ENCODE results near the gene RGL1. TPM values are rescaled to one million over a fixed set of nuclear protein-coding genes. Genes with fewer than 3 reads are reported as not detected.

Gene RGL1
- total RNA-seq, 1 experiment from 2014 or later: 0.92 TPM

DNA sequence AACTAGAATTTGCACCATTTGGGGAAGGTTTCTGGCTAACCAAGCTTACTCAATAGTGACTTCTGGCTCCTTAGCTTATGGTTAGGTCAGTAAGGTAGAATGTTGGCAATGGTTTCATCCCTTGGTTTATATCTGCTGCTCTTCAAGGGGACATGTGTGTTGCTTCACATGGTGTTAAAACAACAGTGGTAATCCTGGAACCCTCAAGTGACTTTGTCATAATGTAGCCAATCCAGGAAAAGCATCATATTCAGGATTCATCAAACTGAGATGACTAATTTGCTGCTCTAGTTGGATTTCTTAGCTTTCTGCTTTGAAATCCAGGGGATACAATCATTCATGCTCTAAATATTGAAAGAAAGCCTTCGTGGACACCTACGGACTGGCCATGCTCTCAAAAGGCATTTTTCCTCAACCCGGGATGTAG is 108.7 kb downstream of the RGL1 start:
- in situ Hi-C loops (cut with HindIII; ENCODE audit: low pct_unique_long_range_greater_than_20kb, low sequenced_read_pairs) (no loop called here), intact Hi-C loops (cut with micrococcal nuclease; ENCODE audit: unreplicated experiment) (no loop called here)
- CTCF ChIA-PET: no interaction called here
- ATAC-seq (no peak), DNase-seq (ENCODE audit: low read depth, low spot score) (no peak)
- Histone ChIP-seq H3K36me3 (ENCODE audit: control insufficient read depth, insufficient read depth, low read length) (no peaks in the 10 kb centered on the region), H3K9me3 (ENCODE audit: control insufficient read depth, insufficient read depth, low read depth, low read length) (no peaks in the 10 kb centered on the region), H3K4me1 (ENCODE audit: control insufficient read depth, insufficient read depth, low read length) (0 out of 2 replicates have a peak, but pooled peaks cover 6% of the 10 kb centered on the region), H3K27me3 (ENCODE audit: control insufficient read depth, insufficient read depth, low read length) (no peaks in the 10 kb centered on the region), H3K27ac (ENCODE audit: low read length) (no peak overlapping the region), H3K4me3 (ENCODE audit: low read depth in 2 of 2, low read length in 2 of 2) (no peak overlapping the region)
- TF ChIP-seq POLR2AphosphoS5 (IDR thresholded peaks at IDR 0.05; ENCODE audit: low read depth, low read length) (no peak), SIN3A (IDR thresholded peaks at IDR 0.05; ENCODE audit: borderline replicate concordance, insufficient read depth, low read depth, low read length) (no peak), TCF7L2 (IDR thresholded peaks at IDR 0.05; ENCODE audit: low read depth, low read length) (no peak)
- TF ChIP-seq, protein P1, sequence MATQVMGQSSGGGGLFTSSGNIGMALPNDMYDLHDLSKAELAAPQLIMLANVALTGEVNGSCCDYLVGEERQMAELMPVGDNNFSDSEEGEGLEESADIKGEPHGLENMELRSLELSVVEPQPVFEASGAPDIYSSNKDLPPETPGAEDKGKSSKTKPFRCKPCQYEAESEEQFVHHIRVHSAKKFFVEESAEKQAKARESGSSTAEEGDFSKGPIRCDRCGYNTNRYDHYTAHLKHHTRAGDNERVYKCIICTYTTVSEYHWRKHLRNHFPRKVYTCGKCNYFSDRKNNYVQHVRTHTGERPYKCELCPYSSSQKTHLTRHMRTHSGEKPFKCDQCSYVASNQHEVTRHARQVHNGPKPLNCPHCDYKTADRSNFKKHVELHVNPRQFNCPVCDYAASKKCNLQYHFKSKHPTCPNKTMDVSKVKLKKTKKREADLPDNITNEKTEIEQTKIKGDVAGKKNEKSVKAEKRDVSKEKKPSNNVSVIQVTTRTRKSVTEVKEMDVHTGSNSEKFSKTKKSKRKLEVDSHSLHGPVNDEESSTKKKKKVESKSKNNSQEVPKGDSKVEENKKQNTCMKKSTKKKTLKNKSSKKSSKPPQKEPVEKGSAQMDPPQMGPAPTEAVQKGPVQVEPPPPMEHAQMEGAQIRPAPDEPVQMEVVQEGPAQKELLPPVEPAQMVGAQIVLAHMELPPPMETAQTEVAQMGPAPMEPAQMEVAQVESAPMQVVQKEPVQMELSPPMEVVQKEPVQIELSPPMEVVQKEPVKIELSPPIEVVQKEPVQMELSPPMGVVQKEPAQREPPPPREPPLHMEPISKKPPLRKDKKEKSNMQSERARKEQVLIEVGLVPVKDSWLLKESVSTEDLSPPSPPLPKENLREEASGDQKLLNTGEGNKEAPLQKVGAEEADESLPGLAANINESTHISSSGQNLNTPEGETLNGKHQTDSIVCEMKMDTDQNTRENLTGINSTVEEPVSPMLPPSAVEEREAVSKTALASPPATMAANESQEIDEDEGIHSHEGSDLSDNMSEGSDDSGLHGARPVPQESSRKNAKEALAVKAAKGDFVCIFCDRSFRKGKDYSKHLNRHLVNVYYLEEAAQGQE (IDR thresholded peaks at IDR 0.05; ENCODE audit: insufficient read depth in 1 of 2, low read depth in 2 of 2, low read length in 1 of 2): no peak
- TF ChIP-seq, protein P2, sequence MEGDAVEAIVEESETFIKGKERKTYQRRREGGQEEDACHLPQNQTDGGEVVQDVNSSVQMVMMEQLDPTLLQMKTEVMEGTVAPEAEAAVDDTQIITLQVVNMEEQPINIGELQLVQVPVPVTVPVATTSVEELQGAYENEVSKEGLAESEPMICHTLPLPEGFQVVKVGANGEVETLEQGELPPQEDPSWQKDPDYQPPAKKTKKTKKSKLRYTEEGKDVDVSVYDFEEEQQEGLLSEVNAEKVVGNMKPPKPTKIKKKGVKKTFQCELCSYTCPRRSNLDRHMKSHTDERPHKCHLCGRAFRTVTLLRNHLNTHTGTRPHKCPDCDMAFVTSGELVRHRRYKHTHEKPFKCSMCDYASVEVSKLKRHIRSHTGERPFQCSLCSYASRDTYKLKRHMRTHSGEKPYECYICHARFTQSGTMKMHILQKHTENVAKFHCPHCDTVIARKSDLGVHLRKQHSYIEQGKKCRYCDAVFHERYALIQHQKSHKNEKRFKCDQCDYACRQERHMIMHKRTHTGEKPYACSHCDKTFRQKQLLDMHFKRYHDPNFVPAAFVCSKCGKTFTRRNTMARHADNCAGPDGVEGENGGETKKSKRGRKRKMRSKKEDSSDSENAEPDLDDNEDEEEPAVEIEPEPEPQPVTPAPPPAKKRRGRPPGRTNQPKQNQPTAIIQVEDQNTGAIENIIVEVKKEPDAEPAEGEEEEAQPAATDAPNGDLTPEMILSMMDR (IDR thresholded peaks at IDR 0.05): no peak
- POLR2A ChIA-PET: no interaction called here
- BruUV-seq (replicated peaks): no TSS peak

DNA sequence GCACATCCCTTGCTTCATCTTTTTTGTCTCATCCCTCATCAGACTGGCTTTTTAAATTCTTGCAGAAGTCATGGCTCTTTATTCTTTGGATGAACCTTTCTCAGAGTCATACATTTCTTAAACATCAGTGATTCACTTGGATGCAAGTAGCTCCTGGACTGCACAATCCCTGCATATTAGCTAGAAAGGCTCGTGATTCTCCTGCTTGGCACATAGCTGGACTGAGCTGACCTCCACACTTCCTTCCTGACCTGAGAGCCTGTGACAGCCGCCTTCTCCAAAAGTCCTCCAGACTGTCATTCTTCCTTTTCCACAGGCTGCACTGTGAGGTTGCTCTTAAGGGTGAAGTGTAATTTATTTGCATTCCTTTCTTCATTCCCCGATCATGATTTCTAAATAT is 109.4 kb downstream of the RGL1 start:
- no peaks in the 10 kb centered on the region for H3K36me3 ChIP-seq (ENCODE audit: control insufficient read depth, insufficient read depth, low read length)
- ChIA-PET POLR2A (no interaction called here), CTCF (no interaction called here)
- in situ Hi-C loops (cut with HindIII; ENCODE audit: low pct_unique_long_range_greater_than_20kb, low sequenced_read_pairs) (no loop called here), intact Hi-C loops (cut with micrococcal nuclease; ENCODE audit: unreplicated experiment) (no loop called here)
- TF ChIP-seq, protein P1 (IDR thresholded peaks at IDR 0.05; ENCODE audit: insufficient read depth in 1 of 2, low read depth in 2 of 2, low read length in 1 of 2): no peak
- no peak for TF ChIP-seq SIN3A (IDR thresholded peaks at IDR 0.05; ENCODE audit: borderline replicate concordance, insufficient read depth, low read depth, low read length)
- TF ChIP-seq, protein P2 (IDR thresholded peaks at IDR 0.05): no peak
- no peak for TF ChIP-seq POLR2AphosphoS5 (IDR thresholded peaks at IDR 0.05; ENCODE audit: low read depth, low read length)
- no peak for TF ChIP-seq TCF7L2 (IDR thresholded peaks at IDR 0.05; ENCODE audit: low read depth, low read length)
- H3K4me3 ChIP-seq (ENCODE audit: low read depth in 2 of 2, low read length in 2 of 2): no peak overlapping the region
- BruUV-seq (replicated peaks): no TSS peak
- H3K27ac ChIP-seq (ENCODE audit: low read length): no peak overlapping the region
- H3K9me3 ChIP-seq (ENCODE audit: control insufficient read depth, insufficient read depth, low read depth, low read length): no peaks in the 10 kb centered on the region
- 0 out of 2 replicates have a peak, but pooled peaks cover 6% of the 10 kb centered on the region for H3K4me1 ChIP-seq (ENCODE audit: control insufficient read depth, insufficient read depth, low read length)
- DNase-seq (ENCODE audit: low read depth, low spot score) (no peak), ATAC-seq (no peak)
- no peaks in the 10 kb centered on the region for H3K27me3 ChIP-seq (ENCODE audit: control insufficient read depth, insufficient read depth, low read length)
